OCI-LY3 (cell line): ENCODE results near the gene CCM2L.

Experiments used
- H2AFZ ChIP-seq: fragments of 200-600, 300-600 bp; shearing (Covaris generic); 2 replicates; pipeline ENCODE4 v1.6.0; 2014; ENCODE audit warnings: antibody characterized with exemption, low read depth, low read length
- H3K27ac ChIP-seq: fragments of 200-600, 300-600 bp; sonication (generic); 2 replicates; pipeline ENCODE4 v1.5.1; 2014; ENCODE audit warnings: mild to moderate bottlenecking, low read length, moderate library complexity, mixed read lengths
- H3K27me3 ChIP-seq: fragments of 200-600, 300-600 bp; sonication (generic); 2 replicates; pipeline ENCODE4 v1.6.1; 2014; ENCODE audit warnings: low read depth, low read length, mixed read lengths
- H3K36me3 ChIP-seq: fragments of 200-600, 300-600 bp; sonication (generic); replicated peaks from 2 replicates; pipeline ENCODE3; 2014; ENCODE audit warnings: low read depth, low read length, mixed read lengths
- H3K4me1 ChIP-seq: fragments of 300-600, 200-600 bp; sonication (generic); 2 replicates; pipeline ENCODE4 v1.6.1; 2014; ENCODE audit warnings: low read length, mixed read lengths
- H3K4me2 ChIP-seq: fragments of 200-600, 300-600 bp; sonication (generic); 2 replicates; pipeline ENCODE4 v1.6.1; 2014; ENCODE audit warnings: low read length, mixed read lengths
- H3K4me3 ChIP-seq: fragments of 300-600, 200-600 bp; sonication (generic); 2 replicates; pipeline ENCODE4 v1.5.1; 2014; ENCODE audit warnings: antibody characterized with exemption, mild to moderate bottlenecking, low read length, moderate library complexity
- H3K79me2 ChIP-seq: fragments of 300-600, 200-600 bp; shearing (Covaris generic); 2 replicates; pipeline ENCODE4 v1.6.1; 2014; ENCODE audit warnings: mild to moderate bottlenecking, low read length, mixed read lengths
- H3K9ac ChIP-seq: fragments of 300-600, 200-600 bp; shearing (Covaris generic); 2 replicates; pipeline ENCODE4 v1.6.0; 2014; ENCODE audit warnings: mild to moderate bottlenecking, low read length, moderate library complexity
- H3K9me3 ChIP-seq: fragments of 200-600, 300-600 bp; shearing (Covaris generic); 2 replicates; pipeline ENCODE4 v1.6.1; 2014; ENCODE audit warnings: low read length, mixed read lengths; ENCODE audit not compliant: insufficient read depth
- H4K20me1 ChIP-seq: fragments of 200-600, 300-600 bp; sonication (generic); 2 replicates; pipeline ENCODE4 v1.6.1; 2016; ENCODE audit warnings: low read length, mixed read lengths; ENCODE audit not compliant: insufficient read depth
- EZH2phosphoT487 ChIP-seq: fragments of 200-600 bp; shearing (Covaris generic); IDR thresholded peaks from 2 replicates; pipeline ENCODE4 v1.6.1; 2018; ENCODE audit warnings: antibody characterized with exemption, mixed run types, low read depth
- TF ChIP-seq, protein P1 (sequence below): fragments of 200-600, 300-600 bp; sonication (generic); IDR thresholded peaks from 2 replicates; pipeline ENCODE4 v1.5.1; 2014; ENCODE audit warnings: antibody characterized with exemption, low read length, low read depth

The CCM2L gene

DNA sequence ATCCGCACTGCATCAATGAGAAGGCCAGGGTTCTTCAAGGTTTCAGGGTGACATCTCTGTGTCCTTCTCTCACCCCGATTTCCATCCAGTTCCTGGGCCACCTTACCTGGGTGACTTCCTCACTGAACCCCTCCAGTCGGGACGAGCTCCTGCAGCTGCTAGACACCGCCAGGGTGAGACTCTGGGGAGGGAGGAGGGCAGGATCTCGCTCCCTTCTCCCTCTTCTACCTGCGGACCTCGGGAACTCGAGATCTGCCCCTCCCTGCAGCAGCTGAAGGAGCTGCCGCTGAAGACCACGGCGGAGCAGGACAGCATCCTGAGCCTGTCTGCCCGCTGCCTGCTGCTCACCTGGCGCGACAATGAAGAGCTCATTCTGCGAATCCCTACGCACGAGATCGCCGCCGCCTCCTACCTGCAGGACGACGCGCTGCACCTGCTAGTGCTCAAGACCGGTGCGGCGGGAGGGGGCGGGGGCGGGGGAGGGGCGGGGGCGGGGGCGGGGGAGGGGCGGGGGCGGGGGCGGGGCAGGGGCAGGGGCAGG is 7.5 kb downstream of the CCM2L start:
- Histone ChIP-seq H3K27ac (no peak overlapping the region), H4K20me1 (no peaks in the 10 kb centered on the region), H3K9me3 (no peaks in the 10 kb centered on the region), H3K27me3 (peaks cover 34% of the 10 kb centered on the region), H3K4me3 (peak overlapping the region; percentile 82; the same call in 1 of the 2 replicates), H3K4me1 (peaks cover 8% of the 10 kb centered on the region), H3K36me3 (no peaks in the 10 kb centered on the region), H2AFZ (no peak overlapping the region), H3K4me2 (peak overlapping the region; percentile 84), H3K79me2 (no peaks in the 10 kb centered on the region), H3K9ac (no peak overlapping the region)
- TF ChIP-seq, protein P1, sequence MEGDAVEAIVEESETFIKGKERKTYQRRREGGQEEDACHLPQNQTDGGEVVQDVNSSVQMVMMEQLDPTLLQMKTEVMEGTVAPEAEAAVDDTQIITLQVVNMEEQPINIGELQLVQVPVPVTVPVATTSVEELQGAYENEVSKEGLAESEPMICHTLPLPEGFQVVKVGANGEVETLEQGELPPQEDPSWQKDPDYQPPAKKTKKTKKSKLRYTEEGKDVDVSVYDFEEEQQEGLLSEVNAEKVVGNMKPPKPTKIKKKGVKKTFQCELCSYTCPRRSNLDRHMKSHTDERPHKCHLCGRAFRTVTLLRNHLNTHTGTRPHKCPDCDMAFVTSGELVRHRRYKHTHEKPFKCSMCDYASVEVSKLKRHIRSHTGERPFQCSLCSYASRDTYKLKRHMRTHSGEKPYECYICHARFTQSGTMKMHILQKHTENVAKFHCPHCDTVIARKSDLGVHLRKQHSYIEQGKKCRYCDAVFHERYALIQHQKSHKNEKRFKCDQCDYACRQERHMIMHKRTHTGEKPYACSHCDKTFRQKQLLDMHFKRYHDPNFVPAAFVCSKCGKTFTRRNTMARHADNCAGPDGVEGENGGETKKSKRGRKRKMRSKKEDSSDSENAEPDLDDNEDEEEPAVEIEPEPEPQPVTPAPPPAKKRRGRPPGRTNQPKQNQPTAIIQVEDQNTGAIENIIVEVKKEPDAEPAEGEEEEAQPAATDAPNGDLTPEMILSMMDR = peak; percentile 32
- TF ChIP-seq EZH2phosphoT487 = no peak

DNA sequence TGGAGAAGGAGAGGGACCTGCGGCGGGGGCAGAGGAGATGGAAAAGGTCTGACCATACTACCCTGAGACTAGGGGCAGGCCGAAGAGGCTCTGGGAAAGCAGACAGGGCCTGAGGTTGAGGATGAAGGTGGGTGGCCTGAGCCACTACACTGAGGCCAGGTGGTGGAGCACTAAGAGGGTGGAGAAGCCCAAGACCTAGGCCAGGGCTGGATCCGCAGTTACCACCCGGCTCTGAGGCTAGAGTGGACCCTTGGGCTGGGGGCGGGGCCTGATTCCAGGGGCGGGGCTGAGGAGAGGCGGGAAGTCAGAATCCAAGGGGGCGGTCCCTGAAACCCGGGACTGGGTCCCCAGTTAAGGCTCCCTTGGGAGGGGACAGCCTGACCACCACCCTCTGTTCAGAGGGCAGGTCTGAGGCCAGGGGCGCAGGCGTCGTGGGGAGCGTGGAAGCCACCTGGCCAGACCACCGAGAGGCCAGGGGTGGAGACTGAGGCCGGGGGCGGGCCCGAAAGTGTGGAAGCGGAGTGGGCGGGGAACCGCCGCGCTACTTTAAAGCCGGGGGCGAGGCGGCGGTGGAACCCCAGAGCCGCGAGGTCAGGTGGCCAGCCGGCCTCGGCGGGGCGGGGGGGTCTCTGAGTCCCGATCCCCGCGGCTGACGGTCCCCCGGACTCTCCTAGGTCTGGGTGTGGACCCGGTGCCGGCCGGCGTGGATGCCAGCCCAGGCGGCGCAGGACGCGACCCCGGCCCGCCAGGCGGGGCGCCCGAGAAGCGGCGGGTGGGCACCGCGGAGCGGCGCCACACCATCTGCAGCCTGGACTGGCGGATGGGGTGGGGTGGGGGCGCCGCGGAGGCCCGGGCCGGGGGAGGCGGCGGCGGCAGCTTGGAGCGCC is 8.3 kb downstream of the CCM2L start:
- Histone ChIP-seq H3K4me3 (peak overlapping the region; percentile 82), H3K27me3 (peaks cover 32% of the 10 kb centered on the region), H3K27ac (no peak overlapping the region)

DNA sequence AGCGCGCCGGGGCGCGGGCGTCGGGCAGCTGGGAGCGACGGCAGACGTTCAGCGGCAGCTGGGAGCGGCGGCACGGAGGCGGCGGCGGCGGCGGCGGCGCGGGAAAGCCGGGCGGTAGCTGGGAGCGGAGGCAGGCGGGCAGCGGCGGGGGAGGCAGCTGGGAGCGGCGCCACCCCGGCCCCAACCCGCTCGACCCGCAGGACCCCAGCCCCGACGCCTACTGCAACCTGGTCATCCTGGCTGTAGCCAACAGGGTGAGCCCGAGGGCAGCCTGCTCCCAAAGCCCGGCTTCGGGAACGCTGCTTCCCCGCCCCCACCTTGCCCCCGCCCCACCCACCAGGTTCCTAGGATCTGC is 8.9 kb downstream of the CCM2L start:
- Histone ChIP-seq H3K79me2 (no peaks in the 10 kb centered on the region), H3K4me3 (peak overlapping the region; percentile 82), H4K20me1 (no peaks in the 10 kb centered on the region), H3K36me3 (no peaks in the 10 kb centered on the region), H3K4me1 (peaks cover 8% of the 10 kb centered on the region), H3K4me2 (peak overlapping the region; percentile 84), H3K27me3 (peaks cover 32% of the 10 kb centered on the region), H3K9me3 (no peaks in the 10 kb centered on the region), H3K27ac (no peak overlapping the region), H2AFZ (no peak overlapping the region), H3K9ac (peak overlapping the region; percentile 47)
- no peak for TF ChIP-seq EZH2phosphoT487
- TF ChIP-seq, protein P1 = no peak

More for the DNA sequence above, 8.3 kb downstream of the CCM2L start:
- Histone ChIP-seq H3K79me2 (no peaks in the 10 kb centered on the region), H3K36me3 (no peaks in the 10 kb centered on the region), H3K9me3 (no peaks in the 10 kb centered on the region), H3K4me2 (peak overlapping the region; percentile 84), H4K20me1 (no peaks in the 10 kb centered on the region), H3K4me1 (peaks cover 8% of the 10 kb centered on the region), H2AFZ (peak overlapping the region; percentile 40), H3K9ac (peak overlapping the region; percentile 47)
- TF ChIP-seq EZH2phosphoT487 = no peak
- TF ChIP-seq, protein P1 = peak; percentile 8
